H54 (cell line): ENCODE measurements around the gene EPHB4.
A peak's percentile ranks its signal among the peaks of the same experiment; 100 is the strongest.
"Not testable (repeated sequence)": the region's sequence is repeated elsewhere in the genome, so short reads cannot be mapped to it uniquely, and the experiment has no call there.

ENCODE experiments used
- DNase-seq: peaks from one replicate; pipeline ENCODE4 v3.0.0; 2011; ENCODE audit warnings: low spot score, mixed read lengths; ENCODE audit not compliant: insufficient read length
- FAIRE-seq: peaks from 3 replicates; lab custom pipeline; 2011; peaks lifted over from hg19 to GRCh38; lab: Jason Lieb, UNC
- POLR2A ChIP-seq: IDR thresholded peaks from 2 replicates; pipeline ENCODE4 v1.6.1; 2011; ENCODE audit warnings: low read depth, mild to moderate bottlenecking, low read length

Gene EPHB4

DNA sequence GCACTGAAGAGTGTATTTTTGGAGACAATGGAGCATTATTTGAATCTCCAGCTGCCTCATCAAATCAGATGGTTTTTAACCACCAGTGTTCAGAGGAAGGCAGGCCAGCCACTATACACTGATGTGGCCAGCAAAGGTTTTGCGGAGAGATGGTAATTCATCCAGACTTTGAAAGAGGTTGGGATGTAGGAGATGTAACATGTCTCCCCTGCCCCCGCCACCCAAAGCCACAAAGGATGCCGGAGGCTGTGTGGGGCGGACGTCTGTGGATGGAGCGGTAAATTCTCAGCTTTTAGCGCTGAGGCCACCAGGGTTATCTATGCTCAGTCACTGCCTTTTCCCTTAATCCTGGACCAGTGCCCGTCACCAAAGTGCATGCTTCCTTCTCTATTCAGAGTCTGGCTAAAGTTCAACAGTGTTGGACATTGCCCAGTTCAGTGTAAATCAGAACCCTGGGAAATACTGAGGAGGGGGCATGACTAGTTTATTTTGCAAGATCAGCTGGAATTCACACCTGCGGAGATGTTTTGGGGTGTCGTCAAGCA is 36.2 kb upstream of the EPHB4 start:
- no peak for FAIRE-seq
- no peak for TF ChIP-seq POLR2A
- no peak for DNase-seq

DNA sequence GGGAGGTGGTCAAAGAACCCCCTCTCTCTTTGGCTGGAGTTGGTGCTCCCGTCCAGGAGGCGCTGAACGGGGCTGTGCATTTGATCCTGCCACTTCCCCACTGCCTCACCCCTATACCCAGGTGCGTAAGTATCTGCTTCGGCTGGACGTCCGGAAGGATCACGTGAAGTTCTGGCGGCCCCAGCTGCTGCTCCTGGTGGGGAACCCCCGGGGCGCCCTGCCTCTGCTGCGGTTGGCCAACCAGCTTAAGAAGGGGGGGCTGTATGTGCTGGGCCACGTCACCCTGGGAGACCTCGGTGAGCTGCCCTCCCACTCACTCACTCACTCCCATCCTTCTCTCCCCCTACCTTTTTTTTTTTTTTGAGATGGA is 34.3 kb upstream of the EPHB4 start:
- DNase-seq, result no peak
- FAIRE-seq, result no peak
- TF ChIP-seq POLR2A, result no peak

DNA sequence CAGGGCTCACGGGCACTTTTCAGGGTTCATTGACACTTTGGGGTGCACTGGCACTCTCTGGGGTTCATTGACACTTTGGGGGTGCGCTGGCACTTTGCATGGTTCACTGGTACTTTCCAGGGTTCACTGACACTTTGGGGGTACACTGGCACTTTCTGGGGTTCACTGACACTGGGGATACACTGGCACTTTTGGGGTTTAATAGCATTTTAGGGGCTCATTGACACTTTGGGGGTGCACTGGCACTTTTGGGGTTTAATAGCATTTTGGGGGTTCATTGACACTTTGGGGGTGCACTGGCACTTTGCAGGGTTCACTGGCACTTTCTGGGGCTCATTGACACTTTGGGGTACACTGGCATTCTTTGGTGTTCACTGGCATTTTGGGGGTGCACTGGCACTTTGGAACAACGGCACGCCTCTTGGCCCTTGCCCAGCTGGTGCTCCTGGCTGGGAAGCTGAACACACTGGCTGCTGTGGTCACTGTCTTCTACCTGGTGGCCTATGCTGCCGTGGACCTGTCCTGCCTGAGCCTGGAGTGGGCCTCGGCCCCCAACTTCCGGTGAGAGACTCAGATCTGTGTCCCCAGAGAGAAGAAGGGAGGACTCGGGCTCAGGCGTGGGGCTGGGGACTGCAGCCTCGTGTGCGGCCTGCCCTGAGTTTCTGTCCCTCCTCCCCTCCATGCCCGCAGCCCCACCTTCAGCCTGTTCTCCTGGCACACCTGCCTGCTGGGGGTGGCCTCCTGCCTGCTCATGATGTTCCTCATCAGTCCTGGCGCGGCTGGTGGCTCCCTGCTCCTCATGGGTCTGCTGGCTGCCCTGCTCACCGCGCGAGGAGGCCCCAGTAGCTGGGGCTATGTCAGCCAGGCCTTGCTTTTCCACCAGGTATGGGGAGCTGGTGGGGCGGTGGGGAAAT is 33.6 kb upstream of the EPHB4 start:
- DNase-seq (no peak), FAIRE-seq (no peak)
- TF ChIP-seq POLR2A, result no peak

DNA sequence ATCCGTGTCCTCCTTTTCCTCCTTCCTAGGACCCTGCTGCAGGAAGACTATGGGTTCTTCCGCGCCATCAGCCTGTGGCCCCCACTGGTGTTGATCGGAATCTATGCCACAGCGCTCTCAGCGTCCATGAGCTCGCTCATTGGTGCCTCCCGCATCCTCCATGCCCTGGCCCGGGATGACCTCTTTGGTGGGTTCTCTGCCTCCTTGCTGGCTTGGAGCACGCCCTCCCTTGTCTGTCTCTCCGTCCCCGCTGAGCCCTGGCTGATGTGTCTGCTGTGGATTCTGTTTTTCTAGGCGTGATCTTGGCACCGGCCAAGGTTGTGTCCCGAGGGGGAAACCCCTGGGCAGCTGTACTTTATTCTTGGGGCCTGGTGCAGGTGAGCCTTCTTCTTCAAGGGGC is 32.5 kb upstream of the EPHB4 start:
- no peak for DNase-seq
- TF ChIP-seq POLR2A, result no peak
- no peak for FAIRE-seq

DNA sequence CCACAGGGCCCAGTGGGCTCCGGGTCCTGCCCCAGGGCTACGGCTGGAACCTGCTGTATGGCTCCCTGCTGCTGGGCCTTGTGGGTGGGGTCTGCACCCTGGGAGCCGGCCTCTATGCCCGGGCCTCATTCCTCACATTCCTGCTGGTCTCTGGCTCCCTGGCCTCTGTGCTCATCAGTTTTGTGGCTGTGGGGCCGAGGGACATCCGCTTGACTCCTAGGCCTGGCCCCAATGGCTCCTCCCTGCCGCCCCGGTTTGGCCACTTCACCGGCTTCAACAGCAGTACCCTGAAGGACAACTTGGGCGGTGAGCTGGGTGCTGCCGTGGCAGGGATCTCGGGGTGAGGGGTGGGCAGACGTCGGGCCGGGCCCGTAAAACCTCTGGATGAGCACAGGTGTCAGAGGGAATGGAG is 29.6 kb upstream of the EPHB4 start:
- DNase-seq, result no peak
- TF ChIP-seq POLR2A, result no peak

DNA sequence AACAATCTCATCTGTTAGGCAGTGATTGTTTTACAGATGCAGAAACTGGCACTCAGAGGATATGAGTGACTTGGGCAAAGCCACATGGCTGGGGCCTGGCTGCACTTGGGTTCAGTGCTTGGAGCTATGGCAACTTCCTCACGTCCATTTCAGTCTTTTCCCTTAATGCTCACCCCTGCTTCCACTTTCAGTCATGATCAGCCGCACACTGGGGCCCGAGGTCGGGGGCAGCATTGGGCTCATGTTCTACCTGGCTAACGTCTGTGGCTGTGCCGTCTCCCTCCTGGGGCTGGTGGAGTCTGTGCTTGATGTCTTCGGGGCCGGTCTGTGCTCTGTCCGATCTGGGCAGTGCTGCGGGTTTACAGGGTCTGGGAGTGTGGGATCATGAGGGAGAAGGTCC is 28.2 kb upstream of the EPHB4 start:
- DNase-seq (no peak), FAIRE-seq (no peak)
- no peak for TF ChIP-seq POLR2A

More for the DNA sequence above, 29.6 kb upstream of the EPHB4 start:
- FAIRE-seq, result no peak

DNA sequence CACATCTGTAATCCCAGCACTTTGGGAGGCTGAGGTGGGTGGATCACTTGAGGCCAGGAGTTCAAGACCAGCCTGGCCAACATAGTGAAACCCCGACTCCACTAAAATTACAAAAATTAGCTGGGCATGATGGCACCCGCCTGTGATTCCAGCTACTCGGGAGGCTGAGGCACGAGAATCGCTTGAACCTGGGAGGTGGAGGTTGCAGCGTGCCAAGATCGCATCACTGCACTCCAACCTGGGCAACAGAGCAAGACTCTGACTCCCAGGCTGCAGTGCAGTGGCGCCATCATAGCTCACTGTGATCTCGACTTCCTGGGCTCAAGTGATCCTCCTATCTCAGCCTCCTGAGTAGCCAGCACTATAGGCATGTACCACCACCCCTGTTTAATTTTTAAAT is 27.6 kb upstream of the EPHB4 start:
- not testable (repeated sequence) for DNase-seq, FAIRE-seq

DNA sequence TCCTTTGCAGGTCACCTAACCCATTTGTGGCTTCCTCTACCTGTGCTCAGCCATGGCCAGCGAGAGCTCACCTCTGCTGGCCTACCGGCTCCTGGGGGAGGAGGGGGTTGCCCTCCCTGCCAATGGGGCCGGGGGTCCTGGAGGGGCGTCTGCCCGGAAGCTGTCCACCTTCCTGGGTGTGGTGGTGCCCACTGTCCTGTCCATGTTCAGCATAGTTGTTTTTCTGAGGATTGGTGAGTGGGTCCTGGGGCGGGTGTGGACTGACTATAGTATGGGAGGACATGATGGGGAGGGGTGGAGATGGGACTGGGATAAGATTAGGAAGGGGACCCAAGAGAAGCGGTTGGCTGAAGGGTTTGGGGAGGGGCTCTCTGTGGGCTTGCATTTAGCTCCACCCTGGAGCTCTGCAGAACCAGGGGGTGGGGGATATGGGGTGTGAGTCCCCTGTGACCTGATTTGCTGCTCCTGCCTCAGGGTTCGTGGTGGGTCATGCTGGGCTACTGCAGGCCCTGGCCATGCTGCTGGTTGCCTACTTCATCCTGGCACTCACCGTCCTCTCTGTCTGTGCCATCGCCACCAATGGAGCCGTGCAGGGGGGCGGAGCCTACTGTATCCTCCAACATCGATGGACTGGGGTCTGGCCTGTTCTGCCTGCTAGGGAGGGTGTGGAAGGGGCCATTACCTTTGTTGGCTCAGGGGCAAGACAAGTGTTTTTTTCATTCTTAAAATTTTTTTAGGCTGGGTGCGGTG is 27.0 kb upstream of the EPHB4 start:
- TF ChIP-seq POLR2A, result no peak
- FAIRE-seq (no peak), DNase-seq (no peak)

DNA sequence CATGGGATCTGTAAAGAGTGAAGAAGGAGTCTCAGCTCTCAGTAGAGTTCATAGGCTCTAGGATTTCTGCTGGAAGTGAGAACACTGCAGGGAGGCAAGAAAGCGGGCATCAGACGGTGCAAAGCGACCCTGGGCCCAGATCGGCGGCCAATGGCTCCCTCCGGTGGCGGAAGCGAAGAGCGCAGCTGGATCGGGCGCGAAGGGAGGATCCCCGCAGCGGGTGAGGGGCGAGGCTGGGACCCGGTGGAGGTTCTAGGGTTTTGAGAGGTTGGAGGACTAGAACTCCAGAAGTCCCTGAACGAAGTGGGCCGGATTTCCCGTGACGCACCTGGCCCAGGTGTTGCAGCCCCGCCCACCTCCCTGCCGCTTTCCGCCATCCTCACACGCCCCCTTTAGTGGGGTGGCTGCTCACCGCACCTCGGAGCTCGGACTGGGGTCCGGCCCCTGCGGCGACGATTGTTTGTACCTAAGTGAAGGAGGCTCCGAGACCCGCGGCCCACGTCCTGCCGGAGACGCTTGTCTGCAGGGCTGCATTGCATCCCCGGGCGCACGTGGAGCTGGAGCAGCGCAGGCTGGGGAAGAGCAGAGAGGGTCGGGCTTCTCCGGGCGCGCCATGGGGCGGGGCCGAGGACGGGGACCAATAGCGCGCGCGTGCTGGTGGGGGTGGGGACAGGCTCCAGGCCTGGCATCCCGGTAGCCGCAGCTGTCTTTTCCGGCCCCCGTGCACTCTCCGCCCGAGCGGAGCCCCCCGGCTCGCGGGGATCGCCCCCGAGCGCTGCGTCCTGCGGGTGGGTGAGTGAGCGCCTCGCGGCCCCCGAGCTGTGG is 24.9 kb upstream of the EPHB4 start, which contains the start of gene SLC12A9:
SLC12A9 (plus strand) TSS at position 666 of the 825 bp plus-strand sequence. CDS start 1,485 bp downstream, outside the sequence.
- DNase-seq (peak; percentile 96), FAIRE-seq (no peak)
- peak; percentile 55 for TF ChIP-seq POLR2A

DNA sequence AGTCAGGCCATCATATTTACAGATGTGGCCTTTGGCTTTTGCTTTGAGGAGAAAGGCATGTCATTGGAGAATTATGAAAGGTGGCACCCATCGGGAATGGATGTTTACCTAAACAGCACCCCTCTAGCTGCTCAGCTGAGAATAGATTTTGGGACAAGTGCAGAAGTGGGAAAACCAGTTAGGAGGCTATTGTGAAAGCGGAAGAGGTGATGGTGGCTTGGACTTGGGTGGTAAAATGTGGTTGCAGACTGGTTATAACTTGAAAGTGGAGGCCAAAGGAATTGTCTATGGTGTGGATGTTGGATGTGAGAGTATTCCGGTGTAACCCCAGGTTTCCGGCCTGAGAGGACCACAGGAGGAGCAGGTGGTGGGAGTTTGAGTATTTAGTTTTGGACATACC is 20.0 kb upstream of the EPHB4 start:
- no peak for TF ChIP-seq POLR2A
- DNase-seq (no peak), FAIRE-seq (no peak)

DNA sequence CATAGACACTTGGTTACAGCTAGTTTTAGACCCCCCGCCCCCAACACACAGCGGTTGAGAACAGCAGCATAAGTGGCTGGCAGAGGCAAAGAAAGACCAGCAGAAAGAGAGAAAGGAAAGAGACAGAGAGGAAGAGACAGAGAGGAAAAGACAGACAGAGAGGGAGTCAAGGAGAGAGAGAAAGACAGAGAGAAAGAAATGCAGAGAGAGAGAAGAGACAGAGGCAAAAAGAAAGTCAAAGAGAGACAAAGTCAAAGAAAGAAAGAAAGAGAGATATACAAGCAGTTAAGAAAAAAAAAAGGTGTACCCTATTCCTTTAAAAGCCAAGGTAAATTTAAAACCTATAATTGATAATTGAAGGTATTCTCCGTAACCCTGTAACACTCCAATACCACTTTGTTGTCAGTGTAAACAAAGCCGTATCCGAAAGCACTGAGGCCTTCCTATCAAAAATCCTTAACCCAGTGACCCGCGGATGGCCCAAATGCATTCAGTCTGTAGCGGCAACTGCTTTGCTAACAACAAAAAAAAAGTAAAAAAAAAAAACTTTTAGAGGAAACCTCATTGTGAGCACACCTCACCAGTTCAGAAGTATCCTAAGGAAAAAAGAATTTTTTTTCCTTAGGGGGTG is 13.3 kb upstream of the EPHB4 start:
- FAIRE-seq, result no peak
- TF ChIP-seq POLR2A, result no peak
- no peak for DNase-seq

DNA sequence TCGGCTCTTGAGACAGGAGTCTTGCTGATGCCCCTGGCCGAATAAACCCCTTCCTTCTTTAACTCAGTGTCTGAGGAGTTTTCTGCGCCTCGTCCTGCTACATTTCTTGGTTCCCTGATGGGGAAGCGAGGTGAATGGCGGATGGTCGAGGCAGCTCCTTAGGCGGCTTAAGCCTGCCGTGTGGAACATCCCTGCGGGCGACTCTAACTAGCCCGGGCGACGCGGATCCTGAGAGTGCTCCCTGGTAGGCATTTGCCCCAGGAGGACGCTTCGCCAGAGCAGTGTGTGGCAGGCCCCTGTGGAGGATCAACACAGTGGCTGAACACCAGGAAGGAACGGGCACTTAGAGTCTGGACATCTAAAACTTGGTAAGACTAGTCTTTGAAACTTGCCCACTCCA is 12.0 kb upstream of the EPHB4 start:
- no peak for DNase-seq
- TF ChIP-seq POLR2A, result no peak
- FAIRE-seq, result no peak
